ENCODE results near the gene HCN2. TPM values are rescaled to one million over a fixed set of nuclear protein-coding genes. Genes with fewer than 3 reads are reported as not detected.

HCN2 gene
- total RNA-seq, 1 donor from 2014 or later, result not detected

- Histone ChIP-seq H3K9me3 (ENCODE audit: low read depth) (no peaks in the 10 kb centered on the region), H3K4me3 (no peak overlapping the region), H4K20me1 (ENCODE audit: low read depth) (no peaks in the 10 kb centered on the region), H2AFZ (replicated peaks) (no peak overlapping the region), H3K79me2 (ENCODE audit: low read depth) (no peaks in the 10 kb centered on the region), H3K36me3 (no peaks in the 10 kb centered on the region), H3K4me2 (no peak overlapping the region), H3K27ac (no peak overlapping the region), H3K27me3 (no peaks in the 10 kb centered on the region), H3K4me1 (no peaks in the 10 kb centered on the region), H3F3A (ENCODE audit: low read depth) (no peaks in the 10 kb centered on the region), H3K9ac (no peak overlapping the region)
- peak overlapping the region; percentile 19 for H3K4me3 Mint-ChIP-seq
- H3K27ac Mint-ChIP-seq, result peak overlapping the region; percentile 68
- peaks cover 9% of the 10 kb centered on the region for H3K27me3 Mint-ChIP-seq (ENCODE audit: insufficient read depth, low read depth)
- no peaks in the 10 kb centered on the region for H3K9me3 Mint-ChIP-seq
- TF ChIP-seq EZH2 (IDR thresholded peaks at IDR 0.05) (no peak), CTCF (IDR thresholded peaks at IDR 0.05) (no peak), EZH2phosphoT487 (IDR thresholded peaks at IDR 0.05) (no peak)
- peaks cover 10% of the 10 kb centered on the region for H3K36me3 Mint-ChIP-seq
- DNase-seq (ENCODE audit: low spot score), result no peak
- H3K4me1 Mint-ChIP-seq, result peaks cover 8% of the 10 kb centered on the region
Measured at GRCh38 chr19:610801-611480, 21.3 kb downstream of the HCN2 start.

DNA sequence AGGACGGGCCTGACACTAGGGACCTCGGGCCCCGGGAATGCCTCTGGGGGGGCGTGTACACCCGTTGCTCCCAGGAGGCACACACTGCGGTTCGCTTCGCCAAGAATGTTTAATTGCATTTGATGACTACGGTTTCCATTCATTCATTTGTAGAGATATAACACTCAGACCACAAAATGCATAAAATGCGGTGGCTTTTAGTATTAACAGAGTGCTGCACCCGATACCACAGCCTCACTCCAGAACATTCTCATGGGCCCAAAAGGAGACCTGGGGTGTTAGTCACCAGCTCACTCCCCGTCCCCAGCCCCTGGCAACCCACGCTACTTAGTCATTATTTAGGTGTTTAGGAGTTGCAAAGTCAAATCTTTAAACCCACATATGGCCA lies 21.8 kb downstream of the HCN2 start:
- Histone ChIP-seq H3K4me2 (no peak overlapping the region), H3K27me3 (no peaks in the 10 kb centered on the region), H3K36me3 (no peaks in the 10 kb centered on the region), H3K9me3 (ENCODE audit: low read depth) (no peaks in the 10 kb centered on the region), H3F3A (ENCODE audit: low read depth) (no peaks in the 10 kb centered on the region), H3K4me3 (no peak overlapping the region), H3K4me1 (no peaks in the 10 kb centered on the region), H3K27ac (no peak overlapping the region), H3K79me2 (ENCODE audit: low read depth) (no peaks in the 10 kb centered on the region), H2AFZ (replicated peaks) (no peak overlapping the region), H4K20me1 (ENCODE audit: low read depth) (no peaks in the 10 kb centered on the region), H3K9ac (no peak overlapping the region)
- Mint-ChIP-seq H3K36me3 (peaks cover 10% of the 10 kb centered on the region), H3K4me3 (no peak overlapping the region), H3K9me3 (no peaks in the 10 kb centered on the region), H3K27ac (no peak overlapping the region), H3K27me3 (ENCODE audit: insufficient read depth, low read depth) (peaks cover 9% of the 10 kb centered on the region), H3K4me1 (peaks cover 8% of the 10 kb centered on the region)
- DNase-seq (ENCODE audit: low spot score), result no peak
- no peak for TF ChIP-seq CTCF (IDR thresholded peaks at IDR 0.05)
- TF ChIP-seq EZH2 (IDR thresholded peaks at IDR 0.05), result no peak

- Histone ChIP-seq H3F3A (ENCODE audit: low read depth) (no peaks in the 10 kb centered on the region), H2AFZ (replicated peaks) (no peak overlapping the region), H3K9ac (no peak overlapping the region), H3K9me3 (ENCODE audit: low read depth) (no peaks in the 10 kb centered on the region), H3K4me2 (no peak overlapping the region), H3K4me3 (no peak overlapping the region), H3K79me2 (ENCODE audit: low read depth) (no peaks in the 10 kb centered on the region), H3K36me3 (no peaks in the 10 kb centered on the region), H3K4me1 (no peaks in the 10 kb centered on the region), H3K27me3 (no peaks in the 10 kb centered on the region), H3K27ac (no peak overlapping the region), H4K20me1 (ENCODE audit: low read depth) (no peaks in the 10 kb centered on the region)
- Mint-ChIP-seq H3K9me3 (no peaks in the 10 kb centered on the region), H3K4me3 (no peak overlapping the region), H3K27ac (no peak overlapping the region), H3K27me3 (ENCODE audit: insufficient read depth, low read depth) (peaks cover 9% of the 10 kb centered on the region), H3K4me1 (peaks cover 8% of the 10 kb centered on the region), H3K36me3 (peaks cover 10% of the 10 kb centered on the region)
- no peak for DNase-seq (ENCODE audit: low spot score)
- TF ChIP-seq CTCF (IDR thresholded peaks at IDR 0.05), result no peak
- TF ChIP-seq EZH2 (IDR thresholded peaks at IDR 0.05), result no peak
- no peak for TF ChIP-seq EZH2phosphoT487 (IDR thresholded peaks at IDR 0.05)
Measured at GRCh38 chr19:612941-613340, 23.3 kb downstream of the HCN2 start.

All from neural progenitor cell (in vitro differentiated cells).